Prostate gland (tissue), 2 donors: ENCODE measurements around the gene COL13A1.

ENCODE experiments used
- POLR2A ChIP-seq: fragments of 450-650 bp; IDR thresholded peaks from one replicate; pipeline ENCODE4 v1.6.1; 2016; ENCODE audit warnings: antibody characterized with exemption, mild to moderate bottlenecking
- TF ChIP-seq, protein P1 (sequence below), 4 experiments: fragments of 200-600 bp in 2 of 4; fragments of 450-650 bp in 2 of 4; sonication (generic) in 2 of 4; IDR thresholded peaks; 1 replicate in 3 of 4; 2 replicates in 1 of 4; pipeline ENCODE4 v1.5.1; 2016 to 2019; ENCODE audit warnings: antibody characterized with exemption in 4 of 4, mild to moderate bottlenecking in 2 of 4, moderate library complexity in 2 of 4

DNA sequence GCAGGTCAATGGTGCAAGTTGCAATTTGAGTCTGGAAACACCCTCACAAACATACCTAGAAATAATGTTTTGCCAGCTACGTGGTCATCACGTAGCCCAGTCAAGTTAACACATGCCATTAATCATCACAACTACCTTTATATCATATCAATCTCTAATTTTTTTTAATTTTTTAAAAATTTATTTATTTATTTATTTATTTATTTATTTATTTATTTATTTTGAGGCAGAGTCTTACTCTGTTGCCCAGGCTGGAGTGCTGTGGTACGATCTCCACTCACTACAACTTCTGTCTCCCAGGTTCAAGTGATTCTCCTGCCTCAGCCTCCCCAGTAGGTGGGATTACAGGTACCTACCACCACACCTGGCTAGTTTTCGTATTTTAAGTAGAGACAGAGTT, 198.6 kb downstream of the COL13A1 start:
- TF ChIP-seq, protein P1, sequence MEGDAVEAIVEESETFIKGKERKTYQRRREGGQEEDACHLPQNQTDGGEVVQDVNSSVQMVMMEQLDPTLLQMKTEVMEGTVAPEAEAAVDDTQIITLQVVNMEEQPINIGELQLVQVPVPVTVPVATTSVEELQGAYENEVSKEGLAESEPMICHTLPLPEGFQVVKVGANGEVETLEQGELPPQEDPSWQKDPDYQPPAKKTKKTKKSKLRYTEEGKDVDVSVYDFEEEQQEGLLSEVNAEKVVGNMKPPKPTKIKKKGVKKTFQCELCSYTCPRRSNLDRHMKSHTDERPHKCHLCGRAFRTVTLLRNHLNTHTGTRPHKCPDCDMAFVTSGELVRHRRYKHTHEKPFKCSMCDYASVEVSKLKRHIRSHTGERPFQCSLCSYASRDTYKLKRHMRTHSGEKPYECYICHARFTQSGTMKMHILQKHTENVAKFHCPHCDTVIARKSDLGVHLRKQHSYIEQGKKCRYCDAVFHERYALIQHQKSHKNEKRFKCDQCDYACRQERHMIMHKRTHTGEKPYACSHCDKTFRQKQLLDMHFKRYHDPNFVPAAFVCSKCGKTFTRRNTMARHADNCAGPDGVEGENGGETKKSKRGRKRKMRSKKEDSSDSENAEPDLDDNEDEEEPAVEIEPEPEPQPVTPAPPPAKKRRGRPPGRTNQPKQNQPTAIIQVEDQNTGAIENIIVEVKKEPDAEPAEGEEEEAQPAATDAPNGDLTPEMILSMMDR (IDR thresholded peaks at IDR 0.05), result no peak
- TF ChIP-seq POLR2A, result no peak
